ENCODE measurements around the gene C6orf136. TPM values are rescaled to one million over a fixed set of nuclear protein-coding genes. Genes with fewer than 3 reads are reported as not detected.
A peak's percentile ranks its signal among the peaks of the same experiment; 100 is the strongest.

The C6orf136 gene
- total and polyA plus RNA-seq, 9 of the 15 experiments (the other 6 are each of a cell fraction or from before 2014, with no cell fraction given), result 14.1 to 63.1 (median 18.4) TPM

GRCh38 chr6:30647242-30648116 lies 546 bp downstream of the C6orf136 start (continued):
- TF ChIP-seq ZNF589 (CRISPR knock-in tag; IDR thresholded peaks at IDR 0.05; ENCODE audit: low read depth) (no peak), NR2C2 (CRISPR knock-in tag; IDR thresholded peaks at IDR 0.05) (peak; percentile 77), NR2C2 (tag; IDR thresholded peaks at IDR 0.05) (peak; percentile 85), CREM (IDR thresholded peaks at IDR 0.05; ENCODE audit: low read depth) (peak; percentile 8), KAT2B (IDR thresholded peaks at IDR 0.05; ENCODE audit: low read depth, low read length) (no peak), CBX1 (IDR thresholded peaks at IDR 0.05; ENCODE audit: low read depth) (peak; percentile 55), ZNF324 (CRISPR knock-in tag; IDR thresholded peaks at IDR 0.05) (no peak), EZH2 (IDR thresholded peaks at IDR 0.05; ENCODE audit: borderline replicate concordance, low read depth, low read length) (no peak), DPF2 (IDR thresholded peaks at IDR 0.05) (no peak), MAFK (IDR thresholded peaks at IDR 0.05; ENCODE audit: low read length) (no peak), ZNF79 (CRISPR knock-in tag; IDR thresholded peaks at IDR 0.05; ENCODE audit: low read depth) (no peak), RFX5 (IDR thresholded peaks at IDR 0.05; ENCODE audit: low read depth, low read length) (no peak), CGGBP1 (CRISPR knock-in tag; IDR thresholded peaks at IDR 0.05) (no peak), RCOR1 (IDR thresholded peaks at IDR 0.05; ENCODE audit: borderline replicate concordance in 1 of 2, low read depth in 2 of 2, low read length in 2 of 2) (no peak; a peak in 1 of 4 replicates), ZNF407 (IDR thresholded peaks at IDR 0.05; ENCODE audit: low read depth) (peak; percentile 69), SAFB2 (IDR thresholded peaks at IDR 0.05; ENCODE audit: borderline replicate concordance, low read depth, low read length, severe bottlenecking) (no peak), PKNOX1 (IDR thresholded peaks at IDR 0.05) (no peak), SP2 (IDR thresholded peaks at IDR 0.05; ENCODE audit: extremely low read depth, low read depth, low read length, poor library complexity, severe bottlenecking) (peak; percentile 31), MED1 (CRISPR knock-in tag; IDR thresholded peaks at IDR 0.05; ENCODE audit: borderline replicate concordance) (no peak)

Data from K562 (cell line).